ENCODE data around the gene MICU1.

MICU1 gene

GRCh38 chr10:72364239-72364777, 261.6 kb downstream of the MICU1 start:
- Histone ChIP-seq H3K27ac (ENCODE audit: poor library complexity, severe bottlenecking) (peak overlapping the region; percentile 60), H3K4me3 (ENCODE audit: severe bottlenecking) (no peak overlapping the region)
- peak; percentile 94 for TF ChIP-seq CTCF (IDR thresholded peaks at IDR 0.05; ENCODE audit: poor library complexity, severe bottlenecking)

GRCh38 chr10:72356987-72357386, 268.9 kb downstream of the MICU1 start:
- DNase-seq (ENCODE audit: low spot score) (no peak), ATAC-seq (ENCODE audit: low read depth) (no peak)
- H3K27ac ChIP-seq (ENCODE audit: poor library complexity, severe bottlenecking) = no peak overlapping the region
- no peak overlapping the region for H3K4me3 ChIP-seq (ENCODE audit: severe bottlenecking)
- peaks cover 6% of the 10 kb centered on the region for H3K4me1 ChIP-seq (ENCODE audit: insufficient read depth, poor library complexity, severe bottlenecking)
- H3K27me3 ChIP-seq (ENCODE audit: insufficient read depth, poor library complexity, severe bottlenecking) = no peaks in the 10 kb centered on the region
- H3K36me3 ChIP-seq (ENCODE audit: low read depth) = peaks cover 15% of the 10 kb centered on the region
- H3K9me3 ChIP-seq (ENCODE audit: severe bottlenecking) = no peaks in the 10 kb centered on the region
- TF ChIP-seq CTCF (IDR thresholded peaks at IDR 0.05; ENCODE audit: poor library complexity, severe bottlenecking) = no peak

More at GRCh38 chr10:72364239-72364777, 261.6 kb downstream of the MICU1 start:
- Histone ChIP-seq H3K27me3 (ENCODE audit: insufficient read depth, poor library complexity, severe bottlenecking) (no peaks in the 10 kb centered on the region), H3K36me3 (ENCODE audit: low read depth) (peaks cover 4% of the 10 kb centered on the region; the same call in 1 of the 2 replicates), H3K9me3 (ENCODE audit: severe bottlenecking) (no peaks in the 10 kb centered on the region), H3K4me1 (ENCODE audit: insufficient read depth, poor library complexity, severe bottlenecking) (peaks cover 10% of the 10 kb centered on the region)
- ATAC-seq (ENCODE audit: low read depth) = peak; percentile 90
- no peak for DNase-seq (ENCODE audit: low spot score)

GRCh38 chr10:72356115-72356514, 269.8 kb downstream of the MICU1 start:
- ATAC-seq (ENCODE audit: low read depth) (no peak), DNase-seq (ENCODE audit: low spot score) (no peak)
- Histone ChIP-seq H3K4me3 (ENCODE audit: severe bottlenecking) (no peak overlapping the region), H3K9me3 (ENCODE audit: severe bottlenecking) (no peaks in the 10 kb centered on the region), H3K4me1 (ENCODE audit: insufficient read depth, poor library complexity, severe bottlenecking) (peaks cover 6% of the 10 kb centered on the region), H3K36me3 (ENCODE audit: low read depth) (peaks cover 17% of the 10 kb centered on the region), H3K27ac (ENCODE audit: poor library complexity, severe bottlenecking) (no peak overlapping the region), H3K27me3 (ENCODE audit: insufficient read depth, poor library complexity, severe bottlenecking) (no peaks in the 10 kb centered on the region)
- TF ChIP-seq CTCF (IDR thresholded peaks at IDR 0.05; ENCODE audit: poor library complexity, severe bottlenecking) = no peak

GRCh38 chr10:72355214-72355555, 270.7 kb downstream of the MICU1 start:
- no peaks in the 10 kb centered on the region for H3K9me3 ChIP-seq (ENCODE audit: severe bottlenecking)
- H3K4me3 ChIP-seq (ENCODE audit: severe bottlenecking) = peak overlapping the region; percentile 62
- no peak for TF ChIP-seq CTCF (IDR thresholded peaks at IDR 0.05; ENCODE audit: poor library complexity, severe bottlenecking)
- peaks cover 6% of the 10 kb centered on the region for H3K4me1 ChIP-seq (ENCODE audit: insufficient read depth, poor library complexity, severe bottlenecking)
- H3K36me3 ChIP-seq (ENCODE audit: low read depth) = peaks cover 17% of the 10 kb centered on the region
- H3K27ac ChIP-seq (ENCODE audit: poor library complexity, severe bottlenecking) = peak overlapping the region; percentile 76
- DNase-seq (ENCODE audit: low spot score) (no peak), ATAC-seq (ENCODE audit: low read depth) (no peak)
- no peaks in the 10 kb centered on the region for H3K27me3 ChIP-seq (ENCODE audit: insufficient read depth, poor library complexity, severe bottlenecking)

- Histone ChIP-seq H3K27ac (ENCODE audit: poor library complexity, severe bottlenecking) (peak within 1 kb of the TSS; percentile 76), H3K27me3 (ENCODE audit: insufficient read depth, poor library complexity, severe bottlenecking) (no peaks in the 10 kb centered on the region), H3K36me3 (ENCODE audit: low read depth) (peaks cover 17% of the 10 kb centered on the region), H3K4me3 (ENCODE audit: severe bottlenecking) (peak within 1 kb of the TSS; percentile 62), H3K9me3 (ENCODE audit: severe bottlenecking) (no peaks in the 10 kb centered on the region), H3K4me1 (ENCODE audit: insufficient read depth, poor library complexity, severe bottlenecking) (peaks cover 6% of the 10 kb centered on the region)
- ATAC-seq (ENCODE audit: low read depth) (peak; percentile 81), DNase-seq (ENCODE audit: low spot score) (peak; percentile 87)
- TF ChIP-seq CTCF (IDR thresholded peaks at IDR 0.05; ENCODE audit: poor library complexity, severe bottlenecking) = no peak
Measured at GRCh38 chr10:72354356-72355213, 271.3 kb downstream of the MICU1 start, which contains the start of gene DNAJB12. DNAJB12 (minus strand) TSS chr10:72354919; CDS start chr10:72354897, 22 bp downstream.
